ENCODE results near the gene BICC1.

The BICC1 gene

DNA sequence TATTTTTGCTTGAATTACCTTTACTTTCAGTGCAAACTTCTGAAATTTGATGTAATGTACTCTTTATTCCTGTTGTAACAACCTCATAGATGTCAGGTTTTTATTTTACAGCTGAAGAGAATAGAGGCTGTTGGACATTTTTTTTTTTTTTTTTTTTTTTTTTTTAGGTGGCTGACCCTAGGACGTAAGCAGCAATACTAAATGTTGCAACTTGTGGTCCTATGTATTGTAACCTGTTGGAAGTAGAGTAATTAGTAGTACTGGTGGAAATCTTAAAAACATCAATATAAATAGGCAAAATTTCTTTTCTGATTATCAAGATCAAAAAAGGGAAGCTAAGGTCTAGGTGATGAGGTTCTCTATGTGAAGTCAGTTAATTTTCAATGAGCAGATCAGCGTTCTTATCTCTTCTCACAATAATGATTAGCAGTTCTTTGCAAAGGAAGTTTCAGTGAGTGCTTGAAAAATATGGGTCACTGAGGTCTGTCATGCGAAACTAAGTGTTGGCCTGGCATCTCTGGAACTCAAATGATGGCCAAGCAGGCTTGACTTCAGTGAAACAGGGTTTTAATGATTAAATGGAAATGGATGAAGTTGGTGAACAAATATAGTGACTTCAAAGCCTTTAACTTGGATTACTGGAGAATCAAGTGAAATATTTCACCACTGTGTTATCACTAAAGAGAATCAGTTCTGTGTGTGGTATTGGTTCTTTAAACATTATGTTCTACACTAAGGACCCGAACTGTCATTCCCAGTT, 42.7 kb downstream of the BICC1 start:
- no peak for TF ChIP-seq MYC (IDR thresholded peaks at IDR 0.05; ENCODE audit: low read depth, low read length)
- no peak for TF ChIP-seq POLR2A (IDR thresholded peaks at IDR 0.05; ENCODE audit: extremely low read depth, insufficient read length)
- TF ChIP-seq, protein P1, sequence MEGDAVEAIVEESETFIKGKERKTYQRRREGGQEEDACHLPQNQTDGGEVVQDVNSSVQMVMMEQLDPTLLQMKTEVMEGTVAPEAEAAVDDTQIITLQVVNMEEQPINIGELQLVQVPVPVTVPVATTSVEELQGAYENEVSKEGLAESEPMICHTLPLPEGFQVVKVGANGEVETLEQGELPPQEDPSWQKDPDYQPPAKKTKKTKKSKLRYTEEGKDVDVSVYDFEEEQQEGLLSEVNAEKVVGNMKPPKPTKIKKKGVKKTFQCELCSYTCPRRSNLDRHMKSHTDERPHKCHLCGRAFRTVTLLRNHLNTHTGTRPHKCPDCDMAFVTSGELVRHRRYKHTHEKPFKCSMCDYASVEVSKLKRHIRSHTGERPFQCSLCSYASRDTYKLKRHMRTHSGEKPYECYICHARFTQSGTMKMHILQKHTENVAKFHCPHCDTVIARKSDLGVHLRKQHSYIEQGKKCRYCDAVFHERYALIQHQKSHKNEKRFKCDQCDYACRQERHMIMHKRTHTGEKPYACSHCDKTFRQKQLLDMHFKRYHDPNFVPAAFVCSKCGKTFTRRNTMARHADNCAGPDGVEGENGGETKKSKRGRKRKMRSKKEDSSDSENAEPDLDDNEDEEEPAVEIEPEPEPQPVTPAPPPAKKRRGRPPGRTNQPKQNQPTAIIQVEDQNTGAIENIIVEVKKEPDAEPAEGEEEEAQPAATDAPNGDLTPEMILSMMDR (IDR thresholded peaks at IDR 0.05; ENCODE audit: low read depth, low read length): no peak
- TF ChIP-seq, protein P2, sequence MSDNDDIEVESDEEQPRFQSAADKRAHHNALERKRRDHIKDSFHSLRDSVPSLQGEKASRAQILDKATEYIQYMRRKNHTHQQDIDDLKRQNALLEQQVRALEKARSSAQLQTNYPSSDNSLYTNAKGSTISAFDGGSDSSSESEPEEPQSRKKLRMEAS (IDR thresholded peaks at IDR 0.05; ENCODE audit: low read depth, low read length): no peak
- no peak for DNase-seq (ENCODE audit: low read depth)
- no peak overlapping the region for H3K4me3 ChIP-seq (ENCODE audit: low read depth, low read length)

DNA sequence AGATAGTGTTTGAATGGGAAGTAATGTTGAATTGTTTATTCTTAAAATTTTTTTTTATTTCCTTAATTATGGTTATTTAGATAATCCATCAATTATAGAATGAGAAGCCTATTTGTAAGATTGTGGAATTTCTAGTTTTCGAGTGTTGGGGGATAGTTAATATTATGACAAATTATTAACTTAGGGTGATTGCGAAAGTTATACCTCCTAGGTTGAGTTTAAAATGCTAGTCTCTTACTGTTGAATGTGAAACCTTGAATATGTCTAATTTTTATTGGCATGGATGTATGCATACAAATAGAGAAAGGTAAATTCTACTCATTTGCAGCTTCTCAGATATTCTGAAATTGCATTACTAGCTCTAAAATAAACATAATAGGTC, 43.2 kb downstream of the BICC1 start:
- DNase-seq (ENCODE audit: low read depth): no peak
- TF ChIP-seq, protein P1 (IDR thresholded peaks at IDR 0.05; ENCODE audit: low read depth, low read length): no peak
- no peak for TF ChIP-seq MYC (IDR thresholded peaks at IDR 0.05; ENCODE audit: low read depth, low read length)
- TF ChIP-seq, protein P2 (IDR thresholded peaks at IDR 0.05; ENCODE audit: low read depth, low read length): no peak
- no peak for TF ChIP-seq POLR2A (IDR thresholded peaks at IDR 0.05; ENCODE audit: extremely low read depth, insufficient read length)
- H3K4me3 ChIP-seq (ENCODE audit: low read depth, low read length): no peak overlapping the region

DNA sequence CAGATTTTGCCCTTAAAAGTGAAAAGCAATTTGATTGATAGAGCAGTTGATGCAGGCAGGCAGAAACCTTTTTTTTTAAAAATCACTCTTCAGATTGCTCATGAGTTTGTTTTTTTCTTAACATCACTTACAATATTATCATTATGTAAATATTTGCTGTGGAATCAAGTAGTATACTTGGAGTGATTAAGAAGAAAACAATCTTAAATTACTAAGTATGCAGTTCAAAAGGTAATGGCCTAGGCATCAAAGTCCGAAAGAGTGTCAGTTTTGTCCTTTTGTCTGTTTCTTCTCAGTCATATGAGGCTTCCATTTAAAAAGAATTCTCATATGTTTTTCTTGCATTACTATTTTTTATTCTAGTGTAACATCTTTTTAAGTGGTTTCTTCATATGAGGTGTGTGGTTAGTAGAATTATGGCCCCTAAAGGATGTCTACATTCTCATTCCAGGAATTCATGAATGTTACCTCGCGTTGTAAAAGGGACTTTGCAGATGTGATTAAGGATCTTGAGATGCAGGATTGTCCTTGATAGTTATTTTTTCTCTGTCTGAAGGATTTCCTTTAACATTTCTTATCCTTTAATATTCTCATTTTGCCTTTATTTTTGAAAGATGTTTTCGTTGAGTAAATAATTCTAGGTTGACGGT, 44.0 kb downstream of the BICC1 start:
- no peak for DNase-seq (ENCODE audit: low read depth)
- TF ChIP-seq MYC (IDR thresholded peaks at IDR 0.05; ENCODE audit: low read depth, low read length) (no peak), POLR2A (IDR thresholded peaks at IDR 0.05; ENCODE audit: extremely low read depth, insufficient read length) (no peak)
- TF ChIP-seq, protein P1 (IDR thresholded peaks at IDR 0.05; ENCODE audit: low read depth, low read length): no peak
- TF ChIP-seq, protein P2 (IDR thresholded peaks at IDR 0.05; ENCODE audit: low read depth, low read length): no peak
- H3K4me3 ChIP-seq (ENCODE audit: low read depth, low read length): no peak overlapping the region

DNA sequence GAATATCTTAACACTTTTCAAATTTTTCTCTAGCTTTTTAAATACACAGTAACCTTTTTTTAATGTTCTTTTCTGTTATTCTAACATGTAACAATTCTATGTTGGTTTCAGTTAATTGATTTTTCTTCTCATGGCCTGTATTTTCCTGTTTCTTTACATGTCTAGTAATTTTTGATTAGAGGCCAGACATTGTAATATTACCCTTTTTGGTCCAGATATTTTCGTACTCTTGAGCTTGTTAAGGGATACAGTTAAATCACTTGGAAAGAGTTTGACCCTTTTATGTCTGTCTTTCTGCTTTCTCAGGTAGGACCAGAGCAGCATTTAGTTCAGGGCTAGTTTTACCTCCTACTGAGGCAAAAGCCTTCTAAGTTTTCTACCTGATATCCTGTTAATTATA, 45.0 kb downstream of the BICC1 start:
- no peak overlapping the region for H3K4me3 ChIP-seq (ENCODE audit: low read depth, low read length)
- DNase-seq (ENCODE audit: low read depth): no peak
- TF ChIP-seq, protein P1 (IDR thresholded peaks at IDR 0.05; ENCODE audit: low read depth, low read length): no peak
- TF ChIP-seq, protein P2 (IDR thresholded peaks at IDR 0.05; ENCODE audit: low read depth, low read length): no peak
- TF ChIP-seq POLR2A (IDR thresholded peaks at IDR 0.05; ENCODE audit: extremely low read depth, insufficient read length) (no peak), MYC (IDR thresholded peaks at IDR 0.05; ENCODE audit: low read depth, low read length) (no peak)

DNA sequence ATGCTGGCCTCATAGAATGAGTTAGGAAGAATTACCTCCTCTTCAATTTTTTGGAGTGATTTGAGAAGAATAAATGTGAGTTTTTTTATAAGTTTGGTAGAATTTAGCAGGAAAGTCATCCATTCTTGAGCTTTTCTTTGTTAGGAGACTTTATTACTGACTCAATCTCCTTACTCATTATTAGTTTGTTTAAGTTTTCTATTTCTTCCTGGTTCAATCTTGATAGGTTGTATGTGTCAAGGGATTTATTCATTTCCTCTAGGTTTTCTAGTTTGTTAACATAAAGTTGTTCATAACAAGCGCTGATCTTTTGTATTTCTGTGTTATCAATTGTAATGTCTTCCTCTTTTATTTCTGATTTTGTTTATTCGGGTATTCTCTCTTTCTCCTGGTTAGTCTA, 47.4 kb downstream of the BICC1 start:
- DNase-seq (ENCODE audit: low read depth): no peak
- TF ChIP-seq POLR2A (IDR thresholded peaks at IDR 0.05; ENCODE audit: extremely low read depth, insufficient read length) (no peak), MYC (IDR thresholded peaks at IDR 0.05; ENCODE audit: low read depth, low read length) (no peak)
- TF ChIP-seq, protein P1 (IDR thresholded peaks at IDR 0.05; ENCODE audit: low read depth, low read length): no peak
- TF ChIP-seq, protein P2 (IDR thresholded peaks at IDR 0.05; ENCODE audit: low read depth, low read length): no peak
- H3K4me3 ChIP-seq (ENCODE audit: low read depth, low read length): no peak overlapping the region
